IMR-90 (cell line): ENCODE data around the gene LRRC4C. TPM values are rescaled to one million over a fixed set of nuclear protein-coding genes. Genes with fewer than 3 reads are reported as not detected.

Experiments used
- ATAC-seq: fragments of 200-7000 bp; cut with Tn5 transposase; 2 replicates; pipeline ENCODE4 v1.9.1; 2020; ENCODE audit warnings: low read depth, mild to moderate bottlenecking, moderate library complexity
- BruUV-seq: library from RNA; stranded (reverse); fragments of 400-500 nt; replicated peaks from 2 replicates; lab custom pipeline; 2021; lab: Mats Ljungman, UMichigan
- CTCF ChIA-PET: fragments of 300-600 bp; formaldehyde crosslinking; extraction: SDS; loops from one replicate; lab custom pipeline; 2021; ENCODE audit warnings: antibody characterized with exemption; lab: Yijun Ruan, JAX
- POLR2A ChIA-PET: fragments of 300-600 bp; sonication (Branson Sonifier 250); formaldehyde crosslinking; loops from one replicate; lab custom pipeline; 2022; ENCODE audit warnings: antibody characterized with exemption; ENCODE audit not compliant: unreplicated experiment; lab: Charles Lee
- DNase-seq: peaks from one replicate; pipeline ENCODE4 v3.0.0; 2013
- H2AFZ ChIP-seq: replicated peaks from 2 replicates; pipeline ENCODE3; 2013; ENCODE audit warnings: low read length, mild to moderate bottlenecking; ENCODE audit not compliant: poor library complexity
- H2AK5ac ChIP-seq: 2 replicates; pipeline ENCODE4 v1.6.1; 2013; ENCODE audit warnings: low read depth, low read length, inconsistent platforms
- H2AK9ac ChIP-seq: replicated peaks from 2 replicates; pipeline ENCODE3; 2013; ENCODE audit warnings: mild to moderate bottlenecking, low read depth, low read length, moderate library complexity; ENCODE audit not compliant: poor library complexity
- H2BK120ac ChIP-seq: 2 replicates; pipeline ENCODE4 v1.6.1; 2013; ENCODE audit warnings: low read depth, low read length, inconsistent platforms
- H2BK15ac ChIP-seq: 3 replicates; pipeline ENCODE4 v1.6.1; 2013; ENCODE audit warnings: low read depth, low read length, inconsistent platforms
- H2BK20ac ChIP-seq: 2 replicates; pipeline ENCODE4 v1.6.1; 2013; ENCODE audit warnings: low read depth, mild to moderate bottlenecking, inconsistent platforms, low read length, moderate library complexity
- H2BK5ac ChIP-seq: 2 replicates; pipeline ENCODE4 v1.6.1; 2013; ENCODE audit warnings: mild to moderate bottlenecking, low read depth, low read length, inconsistent platforms; ENCODE audit not compliant: poor library complexity, severe bottlenecking
- H3K14ac ChIP-seq: replicated peaks from 2 replicates; pipeline ENCODE4 v1.6.1; 2013; ENCODE audit warnings: low read depth, low read length, inconsistent platforms
- H3K18ac ChIP-seq: 2 replicates; pipeline ENCODE4 v1.6.1; 2013; ENCODE audit warnings: low read depth, low read length, control low read depth
- H3K23ac ChIP-seq: 2 replicates; pipeline ENCODE4 v1.6.1; 2013; ENCODE audit warnings: low read depth, low read length, inconsistent platforms
- H3K27ac ChIP-seq: 2 replicates; pipeline ENCODE4 v1.5.1; 2013; ENCODE audit warnings: mild to moderate bottlenecking, control low read depth, low read length; ENCODE audit not compliant: insufficient read depth
- H3K27me3 ChIP-seq: 2 replicates; pipeline ENCODE4 v1.6.1; 2013; ENCODE audit warnings: low read length; ENCODE audit not compliant: control insufficient read depth, insufficient read depth
- H3K36me3 ChIP-seq: 2 replicates; pipeline ENCODE4 v1.6.1; 2013; ENCODE audit warnings: low read length, mixed read lengths; ENCODE audit not compliant: control insufficient read depth, insufficient read depth
- H3K4ac ChIP-seq: 2 replicates; pipeline ENCODE4 v1.6.1; 2013; ENCODE audit warnings: low read depth, low read length, inconsistent platforms
- H3K4me1 ChIP-seq: 2 replicates; pipeline ENCODE4 v1.6.1; 2013; ENCODE audit warnings: low read length, mixed read lengths; ENCODE audit not compliant: control insufficient read depth, insufficient read depth
- H3K4me2 ChIP-seq: 2 replicates; pipeline ENCODE4 v1.6.1; 2013; ENCODE audit warnings: low read depth, mild to moderate bottlenecking, control low read depth, low read length, moderate library complexity
- H3K4me3 ChIP-seq: 2 replicates; pipeline ENCODE4 v1.5.1; 2013; ENCODE audit warnings: low read depth, mild to moderate bottlenecking, control low read depth, low read length, moderate library complexity; ENCODE audit not compliant: insufficient read depth
- H3K56ac ChIP-seq: 2 replicates; pipeline ENCODE4 v1.6.1; 2013; ENCODE audit warnings: low read length, inconsistent platforms; ENCODE audit not compliant: insufficient read depth; ENCODE audit errors: extremely low read depth
- H3K79me1 ChIP-seq, 2 experiments: 2 replicates each; pipeline ENCODE4 v1.6.1; 2013; ENCODE audit warnings: low read length in 2 of 2, inconsistent platforms in 1 of 2, low read depth in 1 of 2
- H3K9ac ChIP-seq: 2 replicates; pipeline ENCODE4 v1.6.1; 2013; ENCODE audit warnings: low read depth, low read length, control low read depth
- H3K9me1 ChIP-seq: 2 replicates; pipeline ENCODE4 v1.6.1; 2013; ENCODE audit warnings: low read length, inconsistent platforms; ENCODE audit not compliant: insufficient read depth
- H3K9me3 ChIP-seq: 2 replicates; pipeline ENCODE4 v1.6.1; 2013; ENCODE audit warnings: low read length; ENCODE audit not compliant: control insufficient read depth, insufficient read depth
- H4K20me1 ChIP-seq: 2 replicates; pipeline ENCODE4 v1.6.1; 2013; ENCODE audit warnings: low read length, inconsistent platforms; ENCODE audit not compliant: insufficient read depth
- H4K5ac ChIP-seq: 2 replicates; pipeline ENCODE4 v1.6.1; 2013; ENCODE audit warnings: mild to moderate bottlenecking, low read depth, low read length, control low read depth
- H4K8ac ChIP-seq, 2 experiments: 2 replicates each; pipeline ENCODE4 v1.6.1; 2013; ENCODE audit warnings: low read depth in 2 of 2, low read length in 2 of 2, control low read depth in 1 of 2, inconsistent platforms in 1 of 2
- H4K91ac ChIP-seq: 2 replicates; pipeline ENCODE4 v1.6.1; 2013; ENCODE audit warnings: low read depth, low read length, inconsistent platforms; ENCODE audit not compliant: insufficient read depth
- BHLHE40 ChIP-seq: fragments of 150-350 bp; IDR thresholded peaks from 2 replicates; pipeline ENCODE4 v1.6.1; 2016; ENCODE audit warnings: mild to moderate bottlenecking, low read depth, low read length
- CEBPB ChIP-seq: IDR thresholded peaks from 2 replicates; pipeline ENCODE4 v1.6.1; 2012; ENCODE audit warnings: low read depth, low read length, improper control_type of control experiment
- CHD1 ChIP-seq: IDR thresholded peaks from 2 replicates; pipeline ENCODE4 v1.6.1; 2012; ENCODE audit warnings: low read depth, low read length, improper control_type of control experiment
- CTCF ChIP-seq: conservative IDR thresholded peaks from 2 replicates; pipeline ENCODE4 v1.5.1; 2012; ENCODE audit warnings: mild to moderate bottlenecking, low read depth, low read length, improper control_type of control experiment
- FOS ChIP-seq: fragments of 150-350 bp; IDR thresholded peaks from 2 replicates; pipeline ENCODE4 v1.6.1; 2016; ENCODE audit warnings: low read depth, low read length
- MAFK ChIP-seq: IDR thresholded peaks from 2 replicates; pipeline ENCODE4 v1.6.1; 2012; ENCODE audit warnings: low read depth, low read length, improper control_type of control experiment
- MAZ ChIP-seq: IDR thresholded peaks from 2 replicates; pipeline ENCODE4 v1.6.1; 2012; ENCODE audit warnings: low read depth, mild to moderate bottlenecking, low read length, improper control_type of control experiment, moderate library complexity, borderline replicate concordance
- MXI1 ChIP-seq: IDR thresholded peaks from 2 replicates; pipeline ENCODE4 v1.6.1; 2012; ENCODE audit warnings: low read depth, mild to moderate bottlenecking, low read length, moderate library complexity, borderline replicate concordance
- NFE2L2 ChIP-seq: fragments of 150-350 bp; IDR thresholded peaks from 2 replicates; pipeline ENCODE4 v1.6.1; 2016; ENCODE audit warnings: low read depth, mild to moderate bottlenecking, low read length
- POLR2A ChIP-seq: IDR thresholded peaks from 2 replicates; pipeline ENCODE4 v1.6.1; 2012; ENCODE audit warnings: mild to moderate bottlenecking, low read depth, low read length
- RAD21 ChIP-seq: IDR thresholded peaks from 2 replicates; pipeline ENCODE4 v1.6.1; 2012; ENCODE audit warnings: low read length, improper control_type of control experiment
- RCOR1 ChIP-seq: IDR thresholded peaks from 2 replicates; pipeline ENCODE4 v1.6.1; 2012; ENCODE audit warnings: mild to moderate bottlenecking, low read length, improper control_type of control experiment; ENCODE audit not compliant: insufficient replicate concordance
- RFX5 ChIP-seq: IDR thresholded peaks from 2 replicates; pipeline ENCODE4 v1.8.0; 2012; ENCODE audit warnings: low read depth, mild to moderate bottlenecking, low read length, moderate library complexity
- SMC3 ChIP-seq: fragments of 150-350 bp; IDR thresholded peaks from 2 replicates; pipeline ENCODE4 v1.6.1; 2016; ENCODE audit warnings: low read depth, mild to moderate bottlenecking, antibody characterized with exemption, low read length, moderate library complexity
- USF2 ChIP-seq: fragments of 150-350 bp; IDR thresholded peaks from 2 replicates; pipeline ENCODE4 v1.6.1; 2017; ENCODE audit warnings: mild to moderate bottlenecking, antibody characterized with exemption, low read length, low read depth
- WGBS, 2 experiments: methylation state at CpG; one replicate each; pipeline versions ENCODE4 v1.1.5 to v1.1.7; 2013; ENCODE audit warnings: missing lambda C conversion rate in 2 of 2; ENCODE audit not compliant: insufficient read length in 1 of 2; ENCODE audit errors: extremely low coverage in 2 of 2; 5-methylcytosine and 5-hydroxymethylcytosine counted together
- dilution Hi-C: fragments of 300-500 bp; cut with HindIII; formaldehyde crosslinking; loops from one replicate; pipeline ENCODE4 v1.14.3; 2018; ENCODE audit warnings: low sequenced_read_pairs; ENCODE audit not compliant: unreplicated experiment
- in situ Hi-C: fragments of 300-500 bp; cut with MboI; formaldehyde crosslinking; loops from 3 replicates; pipeline ENCODE4 v1.14.3; 2019; ENCODE audit warnings: low sequenced_read_pairs, inconsistent platforms, mixed read lengths
- intact Hi-C: fragments of 100-400 bp; cut with micrococcal nuclease; formaldehyde crosslinking; loops from 2 replicates; pipeline ENCODE4 v1.10.0; 2022
- polyA plus RNA-seq, 3 experiments: library from polyadenylated mRNA; depleted of rRNA; stranded (reverse); fragments of >200 nt; gene quantifications; 2 replicates each; pipeline ENCODE4 v1.2.3, GENCODE V29; 2012; ENCODE audit warnings: low replicate concordance in 1 of 3
- total RNA-seq: library from RNA; depleted of rRNA; stranded (reverse); fragments of >200 nt; gene quantifications from 2 replicates; pipeline ENCODE4 v1.2.3, GENCODE V29; 2012
- TF ChIP-seq, protein P1 (sequence below): fragments of 150-350 bp; IDR thresholded peaks from 2 replicates; pipeline ENCODE4 v1.6.1; 2016; ENCODE audit warnings: low read depth, mild to moderate bottlenecking, low read length, moderate library complexity, borderline replicate concordance

Gene LRRC4C
- total and polyA plus RNA-seq, 2 of the 4 experiments (the other 2 are of a cell fraction), result under 0.01 to 0.03 TPM

DNA sequence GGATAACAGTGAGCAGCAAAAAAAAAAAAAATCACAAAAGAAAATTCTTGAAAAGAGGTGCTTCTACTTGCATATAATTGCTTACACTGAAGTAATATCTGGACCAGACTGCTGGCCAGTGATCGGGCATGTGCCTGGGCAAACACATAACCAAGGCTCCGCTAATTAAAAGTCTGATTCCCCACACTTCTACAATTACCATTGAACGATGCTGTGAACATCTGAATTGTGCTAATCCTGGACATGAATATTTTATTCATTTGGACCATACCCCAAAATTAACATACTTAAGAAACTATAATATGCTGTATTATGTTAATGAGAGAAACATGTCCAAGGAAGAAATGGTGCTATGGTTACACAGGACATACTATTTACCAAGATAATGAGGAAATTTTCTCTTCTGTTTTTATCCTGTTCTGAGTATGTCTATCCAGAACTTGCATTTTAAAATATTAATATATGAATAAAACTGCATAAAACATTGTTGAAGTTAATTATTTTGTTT is 69.8 kb downstream of the LRRC4C start:
- no peak overlapping the region for H3K23ac ChIP-seq
- DNase-seq, result no peak
- H3K36me3 ChIP-seq, result no peaks in the 10 kb centered on the region
- H3K56ac ChIP-seq, result no peak overlapping the region
- H3K14ac ChIP-seq, result no peak overlapping the region
- no peaks in the 10 kb centered on the region for H3K79me1 ChIP-seq
- H3K9me1 ChIP-seq, result no peaks in the 10 kb centered on the region
- POLR2A ChIA-PET, result no interaction called here
- no peak overlapping the region for H3K4me2 ChIP-seq
- no peak overlapping the region for H3K4me3 ChIP-seq
- H4K91ac ChIP-seq, result no peak overlapping the region
- in situ Hi-C loops (no loop called here), dilution Hi-C loops (no loop called here), intact Hi-C loops (no loop called here)
- H4K8ac ChIP-seq, result no peak overlapping the region
- no peak overlapping the region for H2BK20ac ChIP-seq
- H4K5ac ChIP-seq, result no peak overlapping the region
- 0 out of 2 replicates have a peak, but pooled peaks cover 2% of the 10 kb centered on the region for H3K9me3 ChIP-seq
- no peak overlapping the region for H3K27ac ChIP-seq
- no peak overlapping the region for H2BK120ac ChIP-seq
- H3K4me1 ChIP-seq, result no peaks in the 10 kb centered on the region
- WGBS, 2 experiments, result no CpG with 5 or more reads among the region's 3 CpGs
- CTCF ChIA-PET, result interaction anchor here (0.6 kb wide), 1 partner anchor 859 kb away, joined by 4 read pairs; no protein-coding TSS in a partner anchor
- H2AFZ ChIP-seq, result no peak overlapping the region
- ATAC-seq, result no peak
- H2BK5ac ChIP-seq, result no peak overlapping the region
- H2AK5ac ChIP-seq, result no peak overlapping the region
- no peak overlapping the region for H3K9ac ChIP-seq
- no peak for TF ChIP-seq MAFK
- no peak for TF ChIP-seq MAZ
- TF ChIP-seq RCOR1, result no peak
- TF ChIP-seq RAD21, result no peak
- TF ChIP-seq, protein P1, sequence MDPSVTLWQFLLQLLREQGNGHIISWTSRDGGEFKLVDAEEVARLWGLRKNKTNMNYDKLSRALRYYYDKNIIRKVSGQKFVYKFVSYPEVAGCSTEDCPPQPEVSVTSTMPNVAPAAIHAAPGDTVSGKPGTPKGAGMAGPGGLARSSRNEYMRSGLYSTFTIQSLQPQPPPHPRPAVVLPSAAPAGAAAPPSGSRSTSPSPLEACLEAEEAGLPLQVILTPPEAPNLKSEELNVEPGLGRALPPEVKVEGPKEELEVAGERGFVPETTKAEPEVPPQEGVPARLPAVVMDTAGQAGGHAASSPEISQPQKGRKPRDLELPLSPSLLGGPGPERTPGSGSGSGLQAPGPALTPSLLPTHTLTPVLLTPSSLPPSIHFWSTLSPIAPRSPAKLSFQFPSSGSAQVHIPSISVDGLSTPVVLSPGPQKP, result no peak
- no peak for TF ChIP-seq POLR2A
- no peak for TF ChIP-seq RFX5
- TF ChIP-seq FOS, result no peak
- TF ChIP-seq NFE2L2, result no peak
- no peak for TF ChIP-seq CEBPB
- TF ChIP-seq BHLHE40, result no peak
- no peak for TF ChIP-seq USF2
- no peak for TF ChIP-seq MXI1
- no peak for TF ChIP-seq CHD1
- no peak for TF ChIP-seq CTCF
- no peak for TF ChIP-seq SMC3
- H3K27me3 ChIP-seq, result no peaks in the 10 kb centered on the region
- H2BK15ac ChIP-seq, result no peak overlapping the region
- no peaks in the 10 kb centered on the region for H4K20me1 ChIP-seq
- no peak overlapping the region for H2AK9ac ChIP-seq
- H3K4ac ChIP-seq, result no peak overlapping the region
- H3K18ac ChIP-seq, result no peak overlapping the region
- no TSS peak for BruUV-seq
